GM12891 (cell line): ENCODE results near the gene FSTL4.

ENCODE experiments used
- PAX5 ChIP-seq: IDR thresholded peaks from 2 replicates; pipeline ENCODE4 v1.6.1; 2011; ENCODE audit warnings: low read length, moderate library complexity, mild to moderate bottlenecking; ENCODE audit not compliant: insufficient read depth, severe bottlenecking
- POLR2A ChIP-seq: IDR thresholded peaks from 2 replicates; pipeline ENCODE4 v1.6.1; 2011; ENCODE audit warnings: low read depth, low read length, control low read depth
- POLR2AphosphoS5 ChIP-seq: IDR thresholded peaks from 2 replicates; pipeline ENCODE4 v1.6.1; 2011; ENCODE audit warnings: low read depth, low read length, control low read depth
- POU2F2 ChIP-seq: IDR thresholded peaks from 2 replicates; pipeline ENCODE4 v1.6.1; 2011; ENCODE audit warnings: low read depth, mild to moderate bottlenecking, control low read depth, low read length, moderate library complexity
- TAF1 ChIP-seq: IDR thresholded peaks from 2 replicates; pipeline ENCODE4 v1.6.1; 2011; ENCODE audit warnings: low read depth, low read length, control low read depth

GRCh38 chr5:133445744-133446143, 166.6 kb downstream of the FSTL4 start:
- no peak for TF ChIP-seq TAF1
- TF ChIP-seq POLR2A: no peak
- TF ChIP-seq POLR2AphosphoS5: no peak
- TF ChIP-seq POU2F2: no peak
- no peak for TF ChIP-seq PAX5
